ENCODE measurements around the gene RAD51D.

GRCh38 chr17:35141681-35142466, 22.2 kb upstream of the RAD51D start, which contains the start of gene NLE1:
- TF ChIP-seq POLR2A (IDR thresholded peaks at IDR 0.05; ENCODE audit: low read depth, low read length) = peak; percentile 73
- TF ChIP-seq, protein P1, sequence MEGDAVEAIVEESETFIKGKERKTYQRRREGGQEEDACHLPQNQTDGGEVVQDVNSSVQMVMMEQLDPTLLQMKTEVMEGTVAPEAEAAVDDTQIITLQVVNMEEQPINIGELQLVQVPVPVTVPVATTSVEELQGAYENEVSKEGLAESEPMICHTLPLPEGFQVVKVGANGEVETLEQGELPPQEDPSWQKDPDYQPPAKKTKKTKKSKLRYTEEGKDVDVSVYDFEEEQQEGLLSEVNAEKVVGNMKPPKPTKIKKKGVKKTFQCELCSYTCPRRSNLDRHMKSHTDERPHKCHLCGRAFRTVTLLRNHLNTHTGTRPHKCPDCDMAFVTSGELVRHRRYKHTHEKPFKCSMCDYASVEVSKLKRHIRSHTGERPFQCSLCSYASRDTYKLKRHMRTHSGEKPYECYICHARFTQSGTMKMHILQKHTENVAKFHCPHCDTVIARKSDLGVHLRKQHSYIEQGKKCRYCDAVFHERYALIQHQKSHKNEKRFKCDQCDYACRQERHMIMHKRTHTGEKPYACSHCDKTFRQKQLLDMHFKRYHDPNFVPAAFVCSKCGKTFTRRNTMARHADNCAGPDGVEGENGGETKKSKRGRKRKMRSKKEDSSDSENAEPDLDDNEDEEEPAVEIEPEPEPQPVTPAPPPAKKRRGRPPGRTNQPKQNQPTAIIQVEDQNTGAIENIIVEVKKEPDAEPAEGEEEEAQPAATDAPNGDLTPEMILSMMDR (IDR thresholded peaks at IDR 0.05; ENCODE audit: extremely low read depth in 1 of 2, insufficient read depth in 1 of 2, low read depth in 1 of 2, low read length in 2 of 2) = peak; percentile 95 to 96
- no peak for TF ChIP-seq EZH2 (IDR thresholded peaks at IDR 0.05; ENCODE audit: borderline replicate concordance, low read depth, low read length, severe bottlenecking)
- TF ChIP-seq POLR2AphosphoS5 (IDR thresholded peaks at IDR 0.05; ENCODE audit: insufficient read depth, low read depth, low read length) = peak; percentile 75
- TF ChIP-seq, protein P2, sequence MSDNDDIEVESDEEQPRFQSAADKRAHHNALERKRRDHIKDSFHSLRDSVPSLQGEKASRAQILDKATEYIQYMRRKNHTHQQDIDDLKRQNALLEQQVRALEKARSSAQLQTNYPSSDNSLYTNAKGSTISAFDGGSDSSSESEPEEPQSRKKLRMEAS (IDR thresholded peaks at IDR 0.05; ENCODE audit: insufficient read depth, insufficient read length) = peak; percentile 90
- no peak for TF ChIP-seq JUN (IDR thresholded peaks at IDR 0.05; ENCODE audit: borderline replicate concordance, insufficient read depth, insufficient read length, low read depth)
- TF ChIP-seq MYC (IDR thresholded peaks at IDR 0.05; ENCODE audit: low read depth, low read length) = peak; percentile 95

Measured in endothelial cell of umbilical vein (primary cell).